Measurements from ENCODE around the gene QRICH2.
"Not testable (repeated sequence)": the region's sequence is repeated elsewhere in the genome, so short reads cannot be mapped to it uniquely, and the experiment has no call there.

Gene QRICH2

DNA sequence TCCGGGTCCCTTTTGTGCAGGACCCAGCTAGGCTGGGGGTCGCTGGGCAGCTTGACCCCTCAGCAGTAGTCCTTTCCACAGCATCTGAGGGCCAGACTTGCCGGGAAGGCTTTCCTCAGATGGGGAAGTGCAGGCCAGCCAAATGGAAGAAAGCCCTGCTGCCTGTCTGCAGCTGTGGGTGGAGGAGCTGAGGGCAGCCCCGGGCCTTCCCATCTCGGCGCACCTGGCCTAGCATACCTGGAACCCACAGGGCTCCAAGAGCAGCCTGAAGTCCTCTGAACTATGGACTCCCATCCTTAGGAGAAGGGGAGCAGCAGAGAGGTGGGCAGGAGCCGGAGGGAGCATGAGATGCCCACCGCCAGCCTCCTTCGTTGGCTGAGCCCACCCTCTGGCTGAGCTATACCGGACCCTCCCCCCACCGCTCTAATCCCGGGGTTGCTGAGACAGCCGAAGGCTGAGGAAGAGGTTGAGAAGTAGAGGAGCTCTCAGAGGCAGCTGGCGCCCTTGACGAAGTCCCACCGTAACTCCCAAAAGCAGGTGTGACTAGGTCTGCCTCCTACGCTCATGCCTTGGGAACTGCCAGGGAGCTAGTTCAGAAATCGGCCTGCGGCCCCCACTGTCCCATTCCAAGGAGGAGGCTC is 29.7 kb downstream of the QRICH2 start:
- DNase-seq (ENCODE audit: low read depth) = no peak

- no peak for DNase-seq (ENCODE audit: low read depth)
These were observed 30.5 kb downstream of the QRICH2 start for GRCh38 chr17:76277300-76278267.

DNA sequence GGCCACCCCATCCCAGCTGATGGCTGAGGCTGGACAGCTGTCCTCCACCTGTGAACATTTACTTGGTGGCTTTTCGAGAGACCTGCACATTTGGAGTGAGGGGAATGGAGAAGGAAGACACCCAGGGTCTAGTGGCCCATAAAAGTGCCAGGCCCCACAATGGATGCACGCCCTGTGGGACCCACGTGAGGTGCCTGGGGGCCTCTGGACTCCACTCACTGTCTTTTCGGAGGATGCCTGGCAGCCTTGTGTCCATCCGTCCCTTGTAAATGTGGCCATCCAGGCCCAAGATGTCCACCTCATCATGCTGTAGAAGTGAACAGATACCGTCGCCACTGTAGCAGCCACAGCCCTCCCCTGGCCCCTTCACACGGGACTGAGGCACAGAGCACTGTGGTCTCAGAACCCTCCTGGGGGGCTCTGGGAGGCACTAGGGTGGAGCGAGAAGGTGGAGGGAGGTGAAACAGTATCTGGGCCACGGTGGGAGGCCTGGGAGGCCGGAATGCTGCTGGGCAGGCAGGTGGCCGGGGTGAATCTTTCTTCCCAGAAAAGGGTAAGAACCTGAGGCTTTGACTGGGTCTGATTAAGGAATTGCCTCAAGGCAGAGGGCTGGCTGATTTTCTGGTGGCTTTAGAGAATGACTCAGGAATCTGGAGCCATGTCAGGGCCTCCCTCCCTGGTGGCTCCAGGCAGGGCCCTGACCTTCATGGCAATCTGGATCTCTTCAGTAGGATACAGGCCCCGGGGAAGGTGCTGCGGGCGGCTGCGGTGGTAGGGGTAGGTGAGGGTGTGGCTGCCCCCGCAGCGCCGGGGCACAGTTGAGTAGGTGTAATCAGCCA is 31.4 kb downstream of the QRICH2 start:
- DNase-seq (ENCODE audit: low read depth) = no peak

DNA sequence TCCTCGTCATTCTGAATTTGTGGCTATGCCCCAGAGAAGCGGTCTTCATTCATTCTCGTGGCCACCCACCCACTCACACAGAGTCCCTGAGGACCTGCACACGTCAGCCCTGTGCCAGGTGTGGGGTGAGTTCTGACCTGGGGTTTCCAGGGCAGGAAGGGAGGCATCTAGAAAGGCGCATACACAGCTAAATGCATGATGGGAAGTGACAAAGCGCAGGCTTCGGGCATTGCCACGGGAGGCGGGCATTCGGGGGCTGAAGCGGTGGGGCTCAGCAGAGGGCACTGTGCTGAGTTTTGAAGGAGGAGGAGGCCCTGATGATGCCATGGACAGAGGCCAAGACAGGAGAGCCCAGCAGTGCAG is 32.0 kb downstream of the QRICH2 start:
- no peak for DNase-seq (ENCODE audit: low read depth)

DNA sequence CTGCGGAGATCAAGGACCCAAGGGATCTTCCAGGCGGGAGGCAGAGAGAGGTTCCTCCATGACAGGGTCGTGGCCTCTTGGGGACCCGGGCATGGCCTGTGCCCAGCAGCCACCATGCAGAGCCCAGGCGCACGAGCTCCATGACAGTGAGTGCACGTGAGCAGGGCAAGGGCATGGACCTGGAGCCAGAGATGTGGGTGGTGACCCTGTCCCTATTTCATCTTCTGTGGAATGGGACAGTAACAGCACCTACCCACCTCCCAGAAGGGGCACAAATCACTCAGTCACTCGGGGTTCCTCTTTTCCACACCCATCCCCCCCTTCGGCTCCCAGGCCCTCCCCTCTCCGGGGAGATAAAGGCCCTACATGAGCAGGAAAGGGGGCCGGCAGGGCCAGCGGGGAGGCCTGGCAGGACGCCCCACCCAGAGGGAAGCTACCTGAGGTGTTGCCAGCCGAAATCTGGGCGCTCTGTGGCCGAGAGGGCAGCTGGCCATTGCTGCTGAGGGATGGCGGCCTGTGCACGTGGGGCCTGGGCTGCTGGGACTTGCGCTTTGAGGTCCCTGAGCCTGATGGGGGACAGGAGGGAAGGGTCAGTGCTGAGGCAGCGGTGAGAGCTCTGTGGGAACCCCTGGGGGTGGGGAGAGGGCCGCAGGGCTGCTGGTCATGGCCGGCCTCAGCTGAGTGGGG is 32.6 kb downstream of the QRICH2 start:
- DNase-seq (ENCODE audit: low read depth) = no peak

DNA sequence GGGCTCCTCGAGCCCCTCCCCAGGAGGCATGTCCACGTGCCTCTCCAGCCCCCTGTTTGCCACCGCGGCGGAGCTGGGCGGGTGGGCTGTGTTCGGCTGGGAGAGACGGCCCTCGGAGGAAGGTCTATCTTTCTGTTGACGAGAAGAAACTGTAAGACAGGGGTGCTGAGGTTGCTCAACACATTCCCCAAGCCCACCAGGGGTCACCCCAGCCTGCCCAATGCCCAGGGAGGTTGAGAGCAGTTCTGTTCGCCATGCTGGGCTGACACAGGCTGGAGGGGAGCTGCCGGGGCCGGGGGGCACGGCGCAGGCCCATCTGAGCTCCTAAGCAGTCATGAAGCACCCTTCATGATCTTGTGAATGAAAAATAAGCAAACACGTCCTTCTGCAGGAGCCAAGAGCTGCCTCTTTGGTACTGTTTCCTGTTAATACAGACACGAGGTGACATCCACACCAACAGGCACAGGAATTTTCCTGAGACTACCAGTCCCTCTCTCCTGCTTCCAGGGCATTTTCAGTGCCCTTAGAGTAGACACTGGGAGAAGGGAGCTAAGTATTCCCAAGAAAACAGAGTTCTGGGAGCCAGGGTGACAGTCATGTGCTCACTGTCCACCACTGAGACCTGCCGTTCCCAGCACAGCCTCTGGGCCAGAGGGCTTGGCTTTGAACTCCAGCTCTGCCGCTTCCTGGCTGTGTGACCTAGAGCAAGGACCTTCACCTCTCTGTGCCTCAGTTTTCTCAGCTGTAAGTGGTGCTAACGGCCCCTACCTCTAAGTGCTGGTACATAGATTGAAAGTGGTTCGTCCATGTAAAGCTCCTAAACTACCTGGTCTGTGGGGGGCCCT is 33.7 kb downstream of the QRICH2 start:
- no peak for DNase-seq (ENCODE audit: low read depth)

GRCh38 chr17:76273445-76274111 is 34.5 kb downstream of the QRICH2 start:
- no peak for DNase-seq (ENCODE audit: low read depth)

DNA sequence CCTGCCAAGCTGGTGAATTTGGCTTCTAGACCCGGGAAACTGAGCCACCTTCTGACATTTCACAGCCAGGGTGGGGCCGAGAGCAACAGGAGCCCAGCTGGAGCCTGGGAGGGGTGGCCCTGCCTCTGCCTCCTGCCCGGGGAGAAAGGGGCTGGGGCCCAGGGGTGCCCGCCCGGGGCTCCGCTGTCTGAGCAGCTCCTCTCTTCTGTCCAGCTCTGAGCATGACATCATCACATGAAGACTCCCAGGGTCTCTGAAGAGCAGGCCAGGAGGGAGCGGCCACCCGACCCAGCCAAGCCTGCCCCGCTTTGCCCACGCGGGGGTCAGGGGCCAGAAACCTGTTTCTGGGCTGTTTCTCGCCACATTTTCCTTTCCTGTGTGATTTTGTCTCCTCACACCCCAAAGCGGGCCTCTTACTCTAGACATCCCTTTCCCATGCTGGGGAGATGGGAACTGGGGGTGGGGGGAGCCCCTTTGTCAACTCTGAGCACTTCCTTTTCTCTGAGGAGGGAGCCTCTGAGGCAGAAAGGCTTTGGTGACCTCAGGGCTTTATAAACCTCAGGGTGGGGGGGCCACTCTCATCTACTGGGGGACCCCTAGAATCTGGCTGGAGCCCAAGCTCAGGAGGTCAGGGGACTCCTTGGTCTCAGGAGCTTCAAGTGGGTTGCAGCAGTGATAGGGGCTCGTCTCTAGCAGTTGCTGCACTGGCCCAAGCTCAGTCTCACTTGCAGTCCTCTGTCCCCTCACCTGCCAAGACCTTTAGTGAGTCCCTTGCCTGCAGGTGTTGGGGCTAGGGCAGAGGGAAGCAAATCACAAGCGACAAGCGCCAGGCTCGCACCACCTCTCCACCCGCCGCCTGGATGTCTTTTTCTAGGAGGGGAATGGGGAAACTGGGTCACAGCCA is 35.3 kb downstream of the QRICH2 start:
- no peak for DNase-seq (ENCODE audit: low read depth)

DNA sequence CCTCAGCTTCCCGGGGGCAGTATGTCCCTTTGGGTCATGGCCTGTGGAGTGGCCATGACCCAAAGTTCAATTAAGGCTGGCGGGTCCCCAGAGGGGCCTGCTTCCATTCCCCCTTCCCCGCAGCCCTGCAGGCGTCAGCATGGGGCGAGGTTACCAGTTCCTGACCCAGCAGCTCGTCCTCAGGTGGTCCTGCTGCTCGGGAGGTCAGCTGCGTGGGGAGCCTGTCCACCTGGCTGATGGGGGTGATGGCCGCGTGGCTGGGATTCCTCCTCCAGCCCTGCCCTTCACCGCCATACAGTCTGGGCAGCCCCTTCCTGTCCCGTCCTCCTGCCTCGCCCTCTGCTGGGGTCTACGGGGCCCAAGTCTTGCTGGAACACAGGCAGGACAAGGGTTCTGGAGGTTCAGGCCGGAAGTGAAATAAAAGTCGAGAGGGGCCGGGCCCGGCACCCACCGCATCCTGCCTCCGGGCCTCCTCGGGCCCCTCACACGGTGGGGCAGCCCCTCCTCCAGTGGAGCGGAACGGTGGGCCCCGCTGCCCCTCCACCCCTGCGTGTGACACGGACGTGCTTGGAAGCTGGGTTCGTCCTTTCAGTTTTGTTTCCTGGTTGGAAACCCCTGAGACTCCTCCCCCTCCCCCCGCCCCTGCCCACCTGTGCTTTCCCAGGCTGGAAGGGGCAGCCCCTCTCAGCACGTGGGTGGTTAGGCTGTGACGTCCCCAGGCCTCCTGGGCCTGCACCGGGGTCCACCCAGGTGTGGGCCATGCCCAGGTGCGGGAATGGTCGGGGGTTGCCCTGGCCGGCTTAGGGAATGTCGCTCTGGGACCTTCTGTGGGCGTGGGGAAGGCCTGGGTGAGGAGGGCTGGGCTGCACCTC is 36.2 kb downstream of the QRICH2 start:
- peak; percentile 74 for DNase-seq (ENCODE audit: low read depth)

- DNase-seq (ENCODE audit: low read depth) = no peak
These were observed 37.1 kb downstream of the QRICH2 start for GRCh38 chr17:76270770-76271668.

DNA sequence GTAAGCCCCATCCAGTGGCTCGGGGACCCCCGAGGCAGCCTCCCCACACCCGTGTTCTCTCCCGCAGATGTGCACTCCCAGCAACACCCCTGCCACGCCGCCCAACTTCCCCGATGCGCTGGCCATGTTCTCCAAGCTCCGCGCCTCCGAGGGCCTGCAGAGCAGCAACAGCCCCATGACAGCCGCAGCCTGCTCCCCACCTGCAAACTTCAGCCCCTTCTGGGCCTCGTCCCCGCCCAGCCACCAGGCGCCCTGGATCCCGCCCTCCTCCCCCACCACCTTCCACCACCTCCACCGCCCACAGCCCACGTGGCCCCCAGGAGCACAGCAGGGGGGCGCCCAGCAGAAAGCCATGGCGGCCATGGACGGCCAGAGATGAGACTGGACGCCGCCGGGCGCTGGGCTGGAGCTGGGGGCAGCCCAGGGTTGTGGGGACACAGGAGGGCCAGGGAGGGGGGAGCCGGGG is 37.9 kb downstream of the QRICH2 start:
- no peak for DNase-seq (ENCODE audit: low read depth)

GRCh38 chr17:76268991-76269981 is 38.8 kb downstream of the QRICH2 start:
- no peak for DNase-seq (ENCODE audit: low read depth)

- DNase-seq (ENCODE audit: low read depth) = peak; percentile 68
These were observed 39.9 kb downstream of the QRICH2 start for GRCh38 chr17:76268015-76268749.

DNA sequence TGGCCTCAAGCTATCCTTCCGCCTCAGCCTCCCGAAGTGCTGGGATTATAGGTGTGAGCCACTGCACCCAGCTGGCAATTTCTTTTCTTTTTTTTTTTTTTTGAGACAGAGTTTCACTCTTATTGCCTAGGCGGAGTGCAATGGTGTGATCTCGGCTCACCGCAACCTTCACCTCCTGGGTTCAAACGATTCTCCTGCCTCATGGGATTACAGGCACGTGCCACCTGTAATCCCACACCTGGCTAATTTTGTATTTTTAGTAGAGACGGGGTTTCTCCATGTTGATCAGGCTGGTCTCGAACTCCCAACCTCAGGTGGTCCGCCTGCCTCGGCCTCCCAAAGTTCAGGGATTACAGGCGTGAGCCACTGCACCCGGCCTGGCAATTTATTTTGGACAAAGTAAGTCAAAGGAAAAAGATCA is 40.5 kb downstream of the QRICH2 start:
- DNase-seq (ENCODE audit: low read depth) = not testable (repeated sequence)

DNA sequence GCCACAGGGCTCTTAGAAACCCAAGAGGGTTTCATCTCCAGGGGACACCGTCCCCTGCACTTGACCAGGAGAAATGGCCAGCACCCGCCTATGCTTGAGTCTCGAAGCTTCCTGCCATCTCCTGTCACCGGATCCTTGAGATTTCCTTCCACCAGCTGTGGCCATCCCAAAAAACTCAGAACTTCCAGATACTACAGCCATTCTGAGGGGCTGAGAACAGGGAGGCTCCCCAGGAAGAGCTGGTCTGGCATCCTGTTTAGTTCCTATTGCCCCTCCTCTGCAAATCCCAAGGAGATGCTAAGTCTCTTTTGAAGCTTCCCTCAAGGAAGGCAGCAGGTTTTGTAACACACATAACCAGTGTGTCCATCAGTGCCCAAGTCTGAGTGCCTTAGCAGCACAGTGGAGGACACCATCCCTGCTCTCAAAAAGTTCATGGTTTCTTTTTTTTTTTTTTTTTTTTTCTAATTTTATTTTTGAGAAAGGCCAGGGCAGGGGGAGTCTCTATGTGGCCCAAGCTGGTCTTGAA is 41.0 kb downstream of the QRICH2 start:
- DNase-seq (ENCODE audit: low read depth) = no peak

Data from activated T-helper 9 cell treated with anti-CD3 and anti-CD28 coated beads, Interleukin-2, amount 50 U/mL, for 16 hours (primary cell).